T47D (cell line): ENCODE results near the gene ADARB1.

Experiments
- DNase-seq, 2 experiments: peaks; one replicate each; pipeline versions ENCODE4 v3.0.0 to v3.0.0-alpha.2; 2011 to 2012; ENCODE audit warnings: low read depth in 1 of 2, low spot score in 1 of 2
- JUND ChIP-seq: IDR thresholded peaks from 2 replicates; pipeline ENCODE4 v1.6.1; 2012; ENCODE audit warnings: low read depth
- in situ Hi-C: cut with HindIII; loops from 2 replicates; pipeline ENCODE4 v1.10.0; 2016; ENCODE audit warnings: low sequenced_read_pairs, low pct_unique_long_range_greater_than_20kb

The ADARB1 gene

DNA sequence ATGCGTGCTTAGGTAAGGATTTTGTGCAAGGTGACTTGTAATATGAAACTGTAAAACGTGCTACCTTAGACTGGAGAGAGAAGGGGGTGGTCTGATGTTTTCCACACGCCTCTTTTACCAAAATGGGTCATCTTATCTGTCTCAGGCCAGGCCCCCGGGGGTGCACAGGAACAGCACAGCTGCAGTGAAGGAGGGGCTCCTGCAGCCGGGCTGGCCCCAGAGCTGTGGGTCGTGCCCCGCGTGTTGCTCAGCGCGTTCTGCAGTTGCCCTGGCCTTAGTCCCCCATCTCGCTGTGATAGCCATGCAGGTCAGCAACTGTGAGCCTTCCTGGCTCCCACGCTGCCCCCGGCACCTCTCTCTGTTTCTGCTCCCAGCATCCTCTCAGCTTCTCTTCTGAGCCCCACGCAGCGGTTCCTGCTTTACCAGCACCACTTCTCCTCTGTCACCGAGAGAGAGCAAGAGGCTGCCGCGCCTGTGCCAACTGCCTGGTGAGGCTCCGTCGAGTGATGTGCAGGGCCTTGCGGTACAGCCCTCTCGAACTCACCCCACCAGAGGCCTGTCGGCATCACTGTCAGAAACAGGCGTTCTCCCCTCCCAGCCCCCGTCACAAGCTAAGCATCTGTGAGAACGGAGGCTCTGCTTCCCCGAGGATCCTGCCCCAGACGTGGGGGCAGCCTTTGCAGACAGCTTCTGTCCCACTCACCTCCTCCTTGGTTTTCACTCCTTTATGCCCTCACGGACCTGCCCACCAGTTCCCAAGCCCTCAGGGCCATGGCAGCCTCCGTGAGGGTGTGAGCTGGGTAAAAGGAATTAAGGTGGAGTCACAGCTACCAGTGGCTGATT, 73.3 kb downstream of the ADARB1 start:
- in situ Hi-C loops = no loop called here
- no peak for TF ChIP-seq JUND
- no peak for DNase-seq

GRCh38 chr21:45148316-45148990, 74.1 kb downstream of the ADARB1 start:
- DNase-seq = no peak
- TF ChIP-seq JUND = no peak
- in situ Hi-C loops = no loop called here

DNA sequence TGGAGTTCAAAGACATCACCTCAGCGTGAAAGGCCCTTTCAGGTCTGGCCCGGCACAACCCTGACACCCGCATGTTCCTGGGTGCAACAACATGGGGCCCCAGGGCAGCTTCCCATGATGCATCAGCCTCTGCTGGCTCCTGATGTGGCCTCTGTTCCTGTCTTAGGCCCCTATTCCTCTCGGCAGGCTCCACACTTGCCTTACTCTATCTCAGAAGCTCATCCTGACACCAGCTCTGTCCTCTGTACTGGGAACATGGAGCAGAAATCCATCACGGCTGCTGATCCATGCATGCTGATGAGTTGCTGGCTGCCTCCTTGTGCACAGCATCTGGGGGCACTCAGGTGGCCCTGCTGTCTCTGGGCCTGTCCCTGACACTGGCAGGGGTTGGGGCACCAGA, 74.6 kb downstream of the ADARB1 start:
- in situ Hi-C loops = no loop called here
- DNase-seq = no peak
- TF ChIP-seq JUND = no peak

DNA sequence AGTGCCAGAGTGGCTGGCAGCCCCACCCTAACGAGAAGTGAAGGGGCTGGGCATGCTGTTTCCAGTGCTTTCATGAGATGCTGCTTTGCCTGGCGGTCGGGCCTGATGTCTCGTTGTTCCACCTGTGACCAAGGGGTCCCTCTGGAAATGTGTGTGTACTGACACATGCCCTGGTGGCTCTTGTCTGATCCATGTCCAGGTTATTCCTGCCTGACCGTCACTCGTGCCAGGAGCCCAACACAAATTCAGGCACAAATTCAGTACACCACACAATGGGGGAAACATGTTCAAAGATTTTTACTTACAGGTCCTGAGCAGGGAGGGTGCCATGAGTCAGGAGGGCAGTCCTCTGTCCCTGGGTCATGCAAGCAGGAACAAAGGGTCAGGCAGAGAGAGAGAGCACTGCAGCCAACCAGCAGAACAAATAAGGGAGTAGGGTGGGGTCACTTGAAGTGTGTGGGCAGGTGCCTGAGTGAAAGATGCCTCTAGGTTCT, 76.3 kb downstream of the ADARB1 start:
- in situ Hi-C loops = no loop called here

GRCh38 chr21:45151445-45152160, 77.2 kb downstream of the ADARB1 start:
- no peak for TF ChIP-seq JUND
- in situ Hi-C loops = no loop called here
- DNase-seq = no peak

More for the DNA sequence above, 76.3 kb downstream of the ADARB1 start:
- no peak for DNase-seq
- no peak for TF ChIP-seq JUND

GRCh38 chr21:45152265-45152746, 77.9 kb downstream of the ADARB1 start:
- in situ Hi-C loops = no loop called here
- TF ChIP-seq JUND = no peak
- no peak for DNase-seq

GRCh38 chr21:45153358-45154318, 79.3 kb downstream of the ADARB1 start:
- in situ Hi-C loops = no loop called here
- no peak for TF ChIP-seq JUND
- no peak for DNase-seq

DNA sequence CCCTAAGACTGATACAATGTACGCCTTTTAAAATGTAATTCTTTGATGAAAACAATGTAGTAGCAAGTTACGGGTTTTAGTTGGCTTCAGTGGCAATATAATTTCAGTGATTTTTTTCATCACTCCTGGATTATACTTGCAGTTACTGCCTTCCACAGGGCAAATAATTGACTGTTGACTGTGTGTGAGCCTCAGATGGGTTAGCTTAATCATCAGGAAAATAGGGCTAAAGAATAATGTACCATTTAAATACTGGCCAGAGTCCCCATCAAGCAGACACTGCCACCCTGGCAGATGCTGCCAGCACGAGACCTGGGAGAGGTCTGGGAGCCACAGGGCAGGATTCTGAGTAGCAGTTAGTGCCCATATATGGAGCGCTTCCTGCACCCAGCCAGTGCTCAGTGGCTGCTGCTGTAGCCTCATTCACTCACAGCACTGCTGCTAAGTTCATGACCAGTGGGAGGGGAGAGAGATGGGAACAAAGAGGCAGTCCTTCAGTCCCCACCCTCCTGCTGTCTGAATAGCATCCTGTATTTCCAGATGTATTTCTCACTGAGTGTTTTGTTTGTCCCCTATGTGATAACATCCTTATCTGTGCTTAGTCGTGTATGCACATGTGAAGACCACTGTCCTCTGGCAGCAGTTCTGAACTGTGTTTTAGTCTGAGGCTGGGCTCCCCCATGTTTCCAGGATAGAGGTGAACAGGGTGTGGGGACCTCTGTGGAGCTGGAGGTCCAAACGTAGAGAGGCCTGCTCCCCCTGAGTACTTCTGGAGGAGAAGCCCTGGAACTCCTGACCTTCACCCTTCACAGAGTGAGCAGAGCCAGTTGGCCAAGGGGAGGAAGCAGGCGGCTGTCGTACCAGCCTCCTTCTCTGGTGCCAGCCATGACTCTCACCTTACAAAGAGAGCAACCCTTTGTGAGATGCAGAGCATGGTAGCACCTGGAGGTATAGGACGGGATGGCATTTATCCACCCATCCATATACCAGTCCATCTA, 80.4 kb downstream of the ADARB1 start:
- in situ Hi-C loops = no loop called here
- TF ChIP-seq JUND = no peak
- peak in 1 of 2 experiments; percentile 53 for DNase-seq

DNA sequence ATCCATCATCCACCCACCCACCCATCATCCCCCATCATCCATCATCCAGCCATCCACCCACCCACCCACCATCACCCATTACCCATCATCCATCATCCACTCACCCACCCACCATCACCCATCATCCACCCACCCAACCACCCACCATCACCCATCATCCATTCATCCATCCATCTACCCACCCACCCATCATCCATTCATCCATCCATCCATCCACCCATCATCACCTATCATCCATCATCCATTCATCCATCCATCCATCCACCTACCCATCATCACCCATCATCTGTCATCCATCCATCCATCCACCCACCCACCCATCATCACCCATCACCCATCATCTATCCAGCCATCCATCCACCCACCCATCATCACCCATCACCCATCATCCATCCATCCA, 81.5 kb downstream of the ADARB1 start:
- TF ChIP-seq JUND = no peak
- in situ Hi-C loops = no loop called here
- no peak for DNase-seq

GRCh38 chr21:45156459-45156858, 82.1 kb downstream of the ADARB1 start:
- no peak for TF ChIP-seq JUND
- DNase-seq = no peak
- in situ Hi-C loops = no loop called here

DNA sequence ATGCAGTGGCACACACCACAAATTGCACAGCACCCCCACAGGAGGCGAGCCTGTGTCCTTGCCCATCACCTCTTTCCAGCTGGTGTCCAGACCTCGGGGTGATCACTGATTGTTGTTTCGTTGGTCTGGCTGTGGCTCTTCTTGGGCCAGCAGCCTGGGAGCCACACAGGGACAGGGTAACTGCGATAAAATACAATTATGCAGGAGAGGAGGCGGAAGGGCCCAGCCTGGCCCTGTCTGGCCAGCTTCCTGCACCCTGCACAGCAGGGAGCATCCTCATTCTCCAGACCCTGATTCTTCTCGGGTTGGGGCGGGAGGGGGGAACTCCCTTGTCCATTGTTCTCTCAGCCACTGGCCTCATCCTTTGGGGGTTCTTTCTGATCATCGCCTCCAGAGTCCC, 83.6 kb downstream of the ADARB1 start:
- no peak for TF ChIP-seq JUND
- no peak for DNase-seq
- in situ Hi-C loops = no loop called here
